B cell (primary cell): Measurements from ENCODE around the gene DAZAP1.

Experiments
- CTCF ChIP-seq: fragments of 200-600 bp; IDR thresholded peaks from one replicate; pipeline ENCODE4 v1.8.0; 2022; ENCODE audit warnings: antibody characterized with exemption, mild to moderate bottlenecking
- EZH2 ChIP-seq: IDR thresholded peaks from 2 replicates; pipeline ENCODE4 v1.6.1; 2012; ENCODE audit warnings: borderline replicate concordance, low read depth, mild to moderate bottlenecking, moderate library complexity, low read length; ENCODE audit not compliant: insufficient read depth, poor library complexity, severe bottlenecking

GRCh38 chr19:1410789-1411188 is 3.4 kb downstream of the DAZAP1 start:
- TF ChIP-seq CTCF (no peak), EZH2 (no peak)
